Coronary artery (tissue), 2 donors: Measurements from ENCODE around the gene CNBD2.
A peak's percentile ranks its signal among the peaks of the same experiment; 100 is the strongest.
"Not testable (repeated sequence)": the region's sequence is repeated elsewhere in the genome, so short reads cannot be mapped to it uniquely, and the experiment has no call there.

Experiments
- DNase-seq: peaks from one replicate; pipeline ENCODE4 v3.0.0-alpha.2; 2017; ENCODE audit warnings: low spot score
- H3K27ac ChIP-seq, 2 donors: fragments of 200-600 bp; sonication (generic); one replicate each; pipeline ENCODE4 v1.5.1; 2016 to 2019
- H3K4me3 ChIP-seq: fragments of 200-600 bp; sonication (generic); 2 replicates; pipeline ENCODE4 v1.5.1; 2016; ENCODE audit warnings: mild to moderate bottlenecking, moderate library complexity
- TF ChIP-seq, protein P1 (sequence below): fragments of 200-600 bp; sonication (generic); IDR thresholded peaks from one replicate; pipeline ENCODE4 v1.5.1; 2019; ENCODE audit warnings: antibody characterized with exemption

Gene CNBD2

DNA sequence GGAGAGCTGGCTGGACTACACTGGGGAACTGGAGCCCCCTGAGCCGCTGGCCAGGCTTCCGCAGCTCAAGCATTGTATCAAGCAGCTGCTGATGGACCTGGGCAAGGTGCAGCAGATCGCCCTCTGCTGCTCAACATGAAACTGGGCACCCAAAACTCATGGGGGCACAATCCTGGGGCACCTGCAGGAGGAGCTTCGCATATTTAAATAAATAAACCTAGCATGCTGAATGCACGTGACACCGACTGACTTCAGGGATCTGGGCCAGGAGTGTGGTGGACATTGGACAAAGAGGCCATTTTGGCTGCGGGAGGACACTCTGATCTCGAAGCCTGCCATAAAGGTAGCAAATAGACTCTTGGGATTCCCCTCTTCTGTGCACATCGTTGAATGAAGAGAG is 20.9 kb upstream of the CNBD2 start:
- no peak for DNase-seq
- H3K27ac ChIP-seq = peak overlapping the region in 1 of 2 donors; percentile 56
- TF ChIP-seq, protein P1, sequence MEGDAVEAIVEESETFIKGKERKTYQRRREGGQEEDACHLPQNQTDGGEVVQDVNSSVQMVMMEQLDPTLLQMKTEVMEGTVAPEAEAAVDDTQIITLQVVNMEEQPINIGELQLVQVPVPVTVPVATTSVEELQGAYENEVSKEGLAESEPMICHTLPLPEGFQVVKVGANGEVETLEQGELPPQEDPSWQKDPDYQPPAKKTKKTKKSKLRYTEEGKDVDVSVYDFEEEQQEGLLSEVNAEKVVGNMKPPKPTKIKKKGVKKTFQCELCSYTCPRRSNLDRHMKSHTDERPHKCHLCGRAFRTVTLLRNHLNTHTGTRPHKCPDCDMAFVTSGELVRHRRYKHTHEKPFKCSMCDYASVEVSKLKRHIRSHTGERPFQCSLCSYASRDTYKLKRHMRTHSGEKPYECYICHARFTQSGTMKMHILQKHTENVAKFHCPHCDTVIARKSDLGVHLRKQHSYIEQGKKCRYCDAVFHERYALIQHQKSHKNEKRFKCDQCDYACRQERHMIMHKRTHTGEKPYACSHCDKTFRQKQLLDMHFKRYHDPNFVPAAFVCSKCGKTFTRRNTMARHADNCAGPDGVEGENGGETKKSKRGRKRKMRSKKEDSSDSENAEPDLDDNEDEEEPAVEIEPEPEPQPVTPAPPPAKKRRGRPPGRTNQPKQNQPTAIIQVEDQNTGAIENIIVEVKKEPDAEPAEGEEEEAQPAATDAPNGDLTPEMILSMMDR = no peak
- no peak overlapping the region for H3K4me3 ChIP-seq

GRCh38 chr20:35947907-35948306 is 20.5 kb upstream of the CNBD2 start:
- DNase-seq = no peak
- H3K4me3 ChIP-seq = no peak overlapping the region
- peak overlapping the region in 1 of 2 donors; percentile 56 for H3K27ac ChIP-seq
- TF ChIP-seq, protein P1 = no peak

DNA sequence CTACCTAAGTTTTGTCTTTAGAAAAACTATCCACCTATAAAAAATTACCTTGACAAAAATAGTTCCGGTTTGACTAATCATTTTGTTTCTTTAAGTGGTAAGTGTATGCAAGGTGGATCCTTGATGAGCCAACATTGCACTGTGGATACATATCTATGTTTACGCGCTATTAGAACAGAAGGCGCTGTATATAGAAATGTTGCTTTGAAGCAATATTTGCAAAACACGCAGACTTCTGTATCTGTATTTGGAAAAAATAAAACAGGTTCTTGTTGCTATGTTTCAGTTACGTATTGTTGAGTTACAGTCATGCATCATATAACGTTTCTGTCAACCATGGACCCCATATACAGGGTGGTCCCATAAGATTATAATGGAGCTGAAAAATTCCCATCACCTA is 18.3 kb upstream of the CNBD2 start:
- Histone ChIP-seq H3K4me3 (no peak overlapping the region), H3K27ac (no peak overlapping the region)
- TF ChIP-seq, protein P1 = no peak
- no peak for DNase-seq

GRCh38 chr20:35952080-35952479 is 16.3 kb upstream of the CNBD2 start:
- not testable (repeated sequence) for DNase-seq
- peak overlapping the region; percentile 96 for H3K4me3 ChIP-seq
- peak overlapping the region in 1 of 2 donors; percentile 99 for H3K27ac ChIP-seq

DNA sequence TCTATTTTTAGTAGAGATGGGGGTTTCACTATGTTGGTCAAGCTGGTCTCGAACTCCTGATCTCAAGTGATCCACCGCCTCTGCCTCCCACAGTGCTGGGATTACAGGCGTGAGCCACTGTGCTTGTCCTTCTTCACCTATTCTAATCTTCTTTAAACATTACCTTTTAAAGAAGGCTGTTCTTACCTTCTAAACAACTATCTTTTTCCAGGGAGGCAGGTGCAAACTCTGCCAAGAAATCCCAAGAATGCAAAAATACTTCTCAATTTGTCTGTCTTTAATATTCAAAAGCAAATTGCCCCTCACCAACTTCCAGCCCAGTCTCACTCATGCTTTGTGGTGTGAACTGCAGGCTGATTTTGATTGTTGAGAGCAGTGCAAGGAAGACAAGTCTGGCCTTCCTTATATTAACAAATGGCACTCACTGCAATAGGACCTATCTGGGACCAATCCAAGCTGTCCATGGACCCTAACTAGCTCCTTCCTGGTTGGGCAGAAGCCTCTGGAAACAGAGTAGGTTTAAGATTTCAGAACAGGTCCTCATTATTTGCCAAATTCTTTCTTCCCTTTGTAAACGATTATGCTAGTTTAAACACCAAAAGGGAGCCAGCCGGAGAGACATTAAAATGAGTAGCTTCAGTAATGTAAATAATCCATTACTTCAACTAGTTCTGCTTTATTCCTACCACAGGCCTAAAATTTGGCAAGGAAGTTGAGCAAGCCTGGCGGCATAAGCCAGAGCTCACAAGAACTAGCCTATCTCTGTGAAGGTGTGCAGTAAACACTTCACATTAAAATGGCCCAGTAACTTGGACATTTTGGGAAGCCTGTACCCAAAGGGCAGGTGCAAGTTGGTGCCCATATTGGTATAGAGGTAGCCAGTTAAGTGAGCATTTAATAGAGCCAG is 15.7 kb upstream of the CNBD2 start:
- Histone ChIP-seq H3K27ac (peak overlapping the region; percentile 93 to 99), H3K4me3 (peak overlapping the region; percentile 96)
- no peak for DNase-seq
- TF ChIP-seq, protein P1 = no peak

- peak overlapping the region; percentile 93 to 99 for H3K27ac ChIP-seq
- H3K4me3 ChIP-seq = peak overlapping the region; percentile 96
- peak; percentile 84 for DNase-seq
- TF ChIP-seq, protein P1 = no peak
Observed at GRCh38 chr20:35953387-35954199, 14.8 kb upstream of the CNBD2 start.

- DNase-seq = peak; percentile 96
- Histone ChIP-seq H3K27ac (peak within 1 kb of the TSS; percentile 93 to 99), H3K4me3 (peak within 1 kb of the TSS; percentile 96)
- TF ChIP-seq, protein P1 = peak; percentile 93
Observed at GRCh38 chr20:35954200-35954906, 14.0 kb upstream of the CNBD2 start, which contains the start of gene SCAND1. TSS of gene SCAND1 (minus strand) at chr20:35954502. CDS start at chr20:35954284, 218 bp downstream.
